CD4-positive, CD25-positive, alpha-beta regulatory T cell (primary cell): ENCODE data around the gene ZNF778. TPM values are rescaled to one million over a fixed set of nuclear protein-coding genes. Genes with fewer than 3 reads are reported as not detected.
"Not testable (repeated sequence)": the region's sequence is repeated elsewhere in the genome, so short reads cannot be mapped to it uniquely, and the experiment has no call there.

Source experiments
- ATAC-seq, 2 donors: fragments of 150-1000 bp; cut with Tn5 transposase; one replicate each; pipeline ENCODE4 v1.10.0; 2021; ENCODE audit warnings: low read depth in 2 of 2, moderate number of reproducible peaks in 2 of 2, moderate library complexity in 1 of 2
- DNase-seq, 3 donors: peaks; one replicate each; pipeline versions ENCODE4 v3.0.0 to v3.0.0-alpha.2; 2012 to 2022; ENCODE audit warnings: mixed read lengths in 1 of 3
- H3K27ac ChIP-seq: one replicate; pipeline ENCODE4 v1.7.0; 2013; ENCODE audit warnings: mild to moderate bottlenecking, low read length; ENCODE audit not compliant: insufficient read depth, poor library complexity, severe bottlenecking
- H3K27me3 ChIP-seq: one replicate; pipeline ENCODE4 v1.7.0; 2013; ENCODE audit warnings: low read length; ENCODE audit not compliant: control insufficient read depth, insufficient read depth
- H3K36me3 ChIP-seq: one replicate; pipeline ENCODE4 v1.7.0; 2013; ENCODE audit warnings: mild to moderate bottlenecking, low read length, moderate library complexity; ENCODE audit not compliant: control insufficient read depth, insufficient read depth
- H3K4me1 ChIP-seq: 2 replicates; pipeline ENCODE4 v1.7.0; 2013; ENCODE audit warnings: mild to moderate bottlenecking, low read length; ENCODE audit not compliant: insufficient read depth, control insufficient read depth, poor library complexity, severe bottlenecking
- H3K4me3 ChIP-seq: one replicate; pipeline ENCODE4 v1.7.0; 2013; ENCODE audit warnings: low read depth, mild to moderate bottlenecking, low read length, moderate library complexity
- H3K9me3 ChIP-seq, 2 experiments: 1 replicate in 1 of 2; 2 replicates in 1 of 2; pipeline ENCODE4 v1.7.0; 2013; ENCODE audit warnings: low read length in 2 of 2, mild to moderate bottlenecking in 1 of 2, moderate library complexity in 1 of 2; ENCODE audit not compliant: control insufficient read depth in 2 of 2
- H3K27ac Mint-ChIP-seq, 3 donors: one replicate each; pipeline ENCODE4 v1.8.0; 2020 to 2022; ENCODE audit warnings: mild to moderate bottlenecking in 3 of 3, mixed read lengths in 3 of 3, moderate library complexity in 2 of 3
- H3K27me3 Mint-ChIP-seq: one replicate; pipeline ENCODE4 v1.8.0; 2022; ENCODE audit warnings: mild to moderate bottlenecking, mixed read lengths
- H3K36me3 Mint-ChIP-seq: one replicate; pipeline ENCODE4 v1.8.0; 2020; ENCODE audit warnings: mixed read lengths
- H3K4me1 Mint-ChIP-seq, 4 donors: one replicate each; pipeline ENCODE4 v1.8.0; 2020 to 2022; ENCODE audit warnings: mixed read lengths in 4 of 4, mild to moderate bottlenecking in 1 of 4
- H3K4me3 Mint-ChIP-seq, 4 donors: one replicate each; pipeline ENCODE4 v1.8.0; 2020 to 2022; ENCODE audit warnings: mild to moderate bottlenecking in 4 of 4, mixed read lengths in 4 of 4, moderate library complexity in 3 of 4
- H3K9me3 Mint-ChIP-seq, 7 donors: one replicate each; pipeline ENCODE4 v1.8.0; 2020 to 2022; ENCODE audit warnings: mixed read lengths in 7 of 7, mild to moderate bottlenecking in 3 of 7, moderate library complexity in 2 of 7
- polyA plus RNA-seq, 4 donors: library from polyadenylated mRNA; unstranded; fragments of 300-500 nt; fragmentation: Illumina TruSeq; gene quantifications; one replicate each; pipeline ENCODE4 v1.2.3, GENCODE V29; 2021
- total RNA-seq: library from RNA; stranded (reverse); gene quantifications from one replicate; pipeline ENCODE4 v1.2.3, GENCODE V29; 2022

The ZNF778 gene
- total and polyA plus RNA-seq, 5 donors from 2014 or later = 3.3 to 7.9 (median 4.5) TPM

DNA sequence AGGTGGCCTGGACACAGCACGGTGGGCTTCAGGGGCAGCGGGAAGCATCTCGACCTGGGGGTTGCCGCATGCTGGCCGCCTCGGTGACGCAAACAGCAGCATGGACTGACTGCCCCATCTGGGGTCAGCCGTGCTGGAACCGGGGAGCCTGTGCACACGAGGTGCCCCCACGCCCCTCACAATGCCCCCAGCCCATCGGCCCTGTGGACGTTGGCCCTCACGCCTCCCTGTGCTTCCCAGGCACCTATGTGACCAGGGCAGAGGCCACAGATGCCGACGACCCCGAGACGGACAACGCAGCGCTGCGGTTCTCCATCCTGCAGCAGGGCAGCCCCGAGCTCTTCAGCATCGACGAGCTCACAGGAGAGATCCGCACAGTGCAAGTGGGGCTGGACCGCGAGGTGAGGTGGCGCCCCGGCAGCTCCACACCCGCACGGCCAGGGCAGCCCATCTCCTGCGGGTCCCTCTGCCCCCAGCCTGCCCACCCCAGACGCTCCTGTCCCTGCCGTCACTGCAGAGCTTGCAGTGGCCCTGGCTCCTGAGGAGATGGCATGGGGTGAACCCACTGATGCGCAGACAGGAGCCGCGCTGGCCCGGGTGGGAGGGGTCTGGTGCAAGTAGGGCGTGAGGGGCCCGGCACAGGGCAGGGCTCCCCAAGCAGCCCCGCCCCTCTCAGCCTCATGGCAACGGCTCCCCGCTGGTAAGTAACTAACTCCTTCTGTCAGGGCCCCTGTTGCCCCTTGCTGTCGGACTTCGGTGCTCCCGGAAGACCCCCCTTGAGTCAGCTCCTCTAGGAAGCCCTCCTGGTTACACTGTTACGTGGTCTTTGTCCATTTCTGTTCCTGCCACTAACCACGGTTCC is 32.3 kb upstream of the ZNF778 start:
- Mint-ChIP-seq H3K4me3 (no peak overlapping the region), H3K27me3 (peaks cover 11% of the 10 kb centered on the region), H3K9me3 (peaks cover 0 to 5% (median 0%) of the 10 kb centered on the region in 7 donors), H3K4me1 (peaks cover 0 to 10% (median 3%) of the 10 kb centered on the region in 4 donors), H3K27ac (peak overlapping the region in 1 of 3 donors; percentile 41), H3K36me3 (no peaks in the 10 kb centered on the region)
- DNase-seq (peak in 2 of 3 donors; percentile 48 to 66), ATAC-seq (peak; percentile 35 to 41)
- Histone ChIP-seq H3K4me3 (no peak overlapping the region), H3K27ac (no peak overlapping the region), H3K4me1 (no peaks in the 10 kb centered on the region), H3K36me3 (no peaks in the 10 kb centered on the region), H3K27me3 (no peaks in the 10 kb centered on the region), H3K9me3 (no peaks in the 10 kb centered on the region)

DNA sequence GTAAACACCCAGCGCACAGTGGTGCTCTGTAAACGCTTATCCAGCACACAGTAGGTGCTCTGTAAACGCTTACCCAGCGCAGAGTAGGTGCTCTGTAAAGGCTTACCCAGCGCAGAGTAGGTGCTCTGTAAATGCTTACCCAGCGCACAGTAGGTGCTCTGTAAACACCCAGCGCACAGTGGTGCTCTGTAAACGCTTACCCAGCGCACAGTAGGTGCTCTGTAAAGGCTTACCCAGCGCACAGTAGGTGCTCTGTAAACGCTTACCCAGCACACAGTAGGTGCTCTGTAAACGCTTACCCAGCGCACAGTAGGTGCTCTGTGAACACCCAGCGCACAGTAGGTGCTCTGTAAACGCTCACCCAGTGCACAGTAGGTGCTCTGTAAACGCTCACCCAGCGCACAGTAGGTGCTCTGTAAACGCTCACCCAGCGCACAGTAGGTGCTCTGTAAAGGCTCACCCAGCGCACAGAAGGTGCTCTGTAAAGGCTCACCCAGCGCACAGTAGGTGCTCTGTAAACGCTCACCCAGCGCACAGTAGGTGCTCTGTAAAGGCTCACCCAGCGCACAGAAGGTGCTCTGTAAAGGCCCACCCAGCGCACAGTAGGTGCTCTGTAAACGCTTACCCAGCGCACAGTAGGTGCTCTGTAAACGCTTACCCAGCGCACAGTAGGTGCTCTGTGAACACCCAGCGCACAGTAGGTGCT is 31.5 kb upstream of the ZNF778 start:
- H3K4me1 Mint-ChIP-seq = peaks cover 0 to 10% (median 5%) of the 10 kb centered on the region in 4 donors
- not testable (repeated sequence) for H3K36me3 Mint-ChIP-seq, H3K4me3 Mint-ChIP-seq, DNase-seq, H3K27ac ChIP-seq, H3K27me3 ChIP-seq, H3K9me3 ChIP-seq, H3K4me3 ChIP-seq, H3K4me1 ChIP-seq, H3K36me3 ChIP-seq, H3K9me3 Mint-ChIP-seq, ATAC-seq
- H3K27me3 Mint-ChIP-seq = peaks cover 11% of the 10 kb centered on the region
- H3K27ac Mint-ChIP-seq = peak overlapping the region in 1 of 3 donors; percentile 41

DNA sequence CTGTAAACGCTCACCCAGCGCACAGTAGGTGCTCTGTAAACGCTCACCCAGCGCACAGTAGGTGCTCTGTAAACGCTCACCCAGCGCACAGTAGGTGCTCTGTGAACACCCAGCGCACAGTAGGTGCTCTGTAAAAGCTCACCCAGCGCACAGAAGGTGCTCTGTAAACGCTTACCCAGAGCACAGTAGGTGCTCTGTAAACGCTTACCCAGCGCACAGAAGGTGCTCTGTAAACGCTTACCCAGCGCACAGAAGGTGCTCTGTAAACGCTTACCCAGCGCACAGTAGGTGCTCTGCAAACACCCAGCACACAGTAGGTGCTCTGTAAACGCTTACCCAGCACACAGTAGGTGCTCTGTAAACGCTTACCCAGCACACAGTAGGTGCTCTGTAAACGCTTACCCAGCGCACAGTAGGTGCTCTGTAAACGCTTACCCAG is 30.9 kb upstream of the ZNF778 start:
- not testable (repeated sequence) for H3K4me1 ChIP-seq, H3K4me3 ChIP-seq, H3K36me3 Mint-ChIP-seq, H3K27me3 ChIP-seq, H3K27ac ChIP-seq, H3K36me3 ChIP-seq, H3K9me3 ChIP-seq, H3K4me3 Mint-ChIP-seq, H3K27ac Mint-ChIP-seq, H3K9me3 Mint-ChIP-seq, ATAC-seq
- Mint-ChIP-seq H3K27me3 (peaks cover 11% of the 10 kb centered on the region), H3K4me1 (peaks cover 0 to 11% (median 5%) of the 10 kb centered on the region in 4 donors)
- peak in 2 of 3 donors; percentile 26 to 27 for DNase-seq

GRCh38 chr16:89187032-89187769 is 30.3 kb upstream of the ZNF778 start:
- no peaks in the 10 kb centered on the region for H3K9me3 ChIP-seq
- DNase-seq (peak in 2 of 3 donors; percentile 60 to 65), ATAC-seq (peak; percentile 23 to 33)
- Mint-ChIP-seq H3K27ac (peak overlapping the region; percentile 65 to 81 (median 66)), H3K27me3 (peaks cover 11% of the 10 kb centered on the region), H3K9me3 (peaks cover 0 to 5% (median 0%) of the 10 kb centered on the region in 7 donors), H3K4me3 (peak overlapping the region; percentile 67 to 81 (median 72)), H3K4me1 (peaks cover 0 to 10% (median 4%) of the 10 kb centered on the region in 4 donors), H3K36me3 (no peaks in the 10 kb centered on the region)
- H3K4me3 ChIP-seq = no peak overlapping the region
- no peaks in the 10 kb centered on the region for H3K27me3 ChIP-seq
- H3K27ac ChIP-seq = peak overlapping the region; percentile 5
- H3K36me3 ChIP-seq = no peaks in the 10 kb centered on the region
- H3K4me1 ChIP-seq = peaks cover 7% of the 10 kb centered on the region

- Mint-ChIP-seq H3K27me3 (peaks cover 11% of the 10 kb centered on the region), H3K4me3 (peak overlapping the region in 2 of 4 donors; percentile 67 to 69), H3K4me1 (peaks cover 0 to 10% (median 2%) of the 10 kb centered on the region in 4 donors), H3K27ac (peak overlapping the region in 2 of 3 donors; percentile 65 to 81), H3K36me3 (no peaks in the 10 kb centered on the region), H3K9me3 (peaks cover 0 to 5% (median 0%) of the 10 kb centered on the region in 7 donors)
- peak; percentile 8 to 12 for ATAC-seq
- Histone ChIP-seq H3K9me3 (no peaks in the 10 kb centered on the region), H3K36me3 (no peaks in the 10 kb centered on the region), H3K4me1 (peaks cover 7% of the 10 kb centered on the region), H3K27ac (peak overlapping the region; percentile 5), H3K27me3 (no peaks in the 10 kb centered on the region), H3K4me3 (no peak overlapping the region)
- DNase-seq = no peak
These were observed 29.6 kb upstream of the ZNF778 start for GRCh38 chr16:89187770-89188392.

DNA sequence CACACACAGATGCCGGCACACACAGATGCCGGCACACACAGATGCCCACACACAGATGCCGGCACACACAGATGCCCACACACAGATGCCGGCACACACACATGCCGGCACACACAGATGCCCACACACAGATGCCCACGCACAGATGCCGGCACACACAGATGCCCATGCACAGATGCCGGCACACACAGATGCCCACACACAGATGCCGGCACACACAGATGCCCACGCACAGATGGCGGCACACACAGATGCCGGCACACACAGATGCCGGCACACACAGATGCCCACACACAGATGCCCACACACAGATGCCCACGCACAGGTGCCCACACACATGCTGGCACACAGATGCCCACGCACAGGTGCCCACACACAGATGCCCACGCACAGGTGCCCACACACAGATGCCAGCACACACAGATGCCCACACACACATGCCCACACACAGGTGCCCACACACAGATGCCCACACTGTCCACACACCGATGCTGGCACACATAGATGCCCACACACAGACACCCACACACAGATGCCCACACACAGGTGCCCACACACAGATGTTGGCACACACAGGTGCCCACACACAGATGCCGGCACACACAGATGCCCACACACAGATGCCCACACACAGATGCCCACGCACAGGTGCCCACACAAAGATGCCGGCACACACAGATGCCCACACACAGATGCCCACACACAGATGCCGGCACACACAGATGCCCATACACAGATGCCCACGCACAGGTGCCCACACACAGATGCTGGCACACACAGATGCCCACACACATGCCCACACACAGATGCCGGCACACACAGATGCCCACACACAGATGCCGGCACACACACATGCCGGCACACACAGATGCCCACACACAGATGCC is 28.8 kb upstream of the ZNF778 start:
- H3K27me3 ChIP-seq, H3K27ac Mint-ChIP-seq: not testable (repeated sequence)

More for the DNA sequence above, 28.8 kb upstream of the ZNF778 start:
- not testable (repeated sequence) for H3K4me3 ChIP-seq, H3K4me1 ChIP-seq, H3K27ac ChIP-seq, ATAC-seq, H3K36me3 Mint-ChIP-seq, DNase-seq, H3K9me3 ChIP-seq, H3K9me3 Mint-ChIP-seq, H3K36me3 ChIP-seq
- peaks cover 11% of the 10 kb centered on the region for H3K27me3 Mint-ChIP-seq
- peaks cover 0 to 10% (median 3%) of the 10 kb centered on the region in 4 donors for H3K4me1 Mint-ChIP-seq
- peak overlapping the region in 3 of 4 donors; percentile 38 to 49 (median 39) for H3K4me3 Mint-ChIP-seq
